ENCODE data around the gene PAPPA2. TPM values are rescaled to one million over a fixed set of nuclear protein-coding genes. Genes with fewer than 3 reads are reported as not detected.
A peak's percentile ranks its signal among the peaks of the same experiment; 100 is the strongest.

The PAPPA2 gene
- total and polyA plus RNA-seq, 12 donors: 0.06 to 1.3 (median 0.29) TPM

DNA sequence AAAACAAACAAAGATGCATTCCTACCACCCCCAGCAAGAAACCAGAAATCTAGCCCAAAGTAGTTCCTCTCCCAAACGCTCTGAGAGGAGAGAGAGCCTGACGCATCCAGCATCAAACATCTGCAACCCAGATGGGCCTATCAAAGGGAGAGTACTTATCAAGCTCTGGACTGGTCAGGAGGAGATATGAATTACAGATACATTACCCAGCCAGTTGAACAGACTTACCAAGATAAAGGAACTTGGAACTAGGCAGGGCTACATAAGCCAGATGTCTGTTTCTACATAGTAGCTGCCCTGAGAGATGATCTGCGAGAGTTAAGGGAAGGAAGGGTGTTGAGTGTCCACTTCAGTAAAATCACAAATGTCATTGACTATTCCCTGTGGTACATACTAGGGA, 138.4 kb downstream of the PAPPA2 start:
- Histone ChIP-seq H3K36me3 (no peaks in the 10 kb centered on the region), H3K9me3 (peaks cover 0 to 5% (median 0%) of the 10 kb centered on the region in 11 donors), H3K27me3 (no peaks in the 10 kb centered on the region), H3K4me3 (no peak overlapping the region), H3K27ac (no peak overlapping the region), H3K4me1 (peaks cover 0 to 9% (median 0%) of the 10 kb centered on the region in 9 donors)
- DNase-seq (no peak), ATAC-seq (peak in 2 of 8 donors; percentile 20 to 61)
- TF ChIP-seq, protein P1, sequence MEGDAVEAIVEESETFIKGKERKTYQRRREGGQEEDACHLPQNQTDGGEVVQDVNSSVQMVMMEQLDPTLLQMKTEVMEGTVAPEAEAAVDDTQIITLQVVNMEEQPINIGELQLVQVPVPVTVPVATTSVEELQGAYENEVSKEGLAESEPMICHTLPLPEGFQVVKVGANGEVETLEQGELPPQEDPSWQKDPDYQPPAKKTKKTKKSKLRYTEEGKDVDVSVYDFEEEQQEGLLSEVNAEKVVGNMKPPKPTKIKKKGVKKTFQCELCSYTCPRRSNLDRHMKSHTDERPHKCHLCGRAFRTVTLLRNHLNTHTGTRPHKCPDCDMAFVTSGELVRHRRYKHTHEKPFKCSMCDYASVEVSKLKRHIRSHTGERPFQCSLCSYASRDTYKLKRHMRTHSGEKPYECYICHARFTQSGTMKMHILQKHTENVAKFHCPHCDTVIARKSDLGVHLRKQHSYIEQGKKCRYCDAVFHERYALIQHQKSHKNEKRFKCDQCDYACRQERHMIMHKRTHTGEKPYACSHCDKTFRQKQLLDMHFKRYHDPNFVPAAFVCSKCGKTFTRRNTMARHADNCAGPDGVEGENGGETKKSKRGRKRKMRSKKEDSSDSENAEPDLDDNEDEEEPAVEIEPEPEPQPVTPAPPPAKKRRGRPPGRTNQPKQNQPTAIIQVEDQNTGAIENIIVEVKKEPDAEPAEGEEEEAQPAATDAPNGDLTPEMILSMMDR (IDR thresholded peaks at IDR 0.05): no peak
- 27 to 33% methylated on average over 3 of the region's 3 CpGs for WGBS, 2 donors
- intact Hi-C loops (cut with DNase I): loop anchor here in 1 of 10 donors (2.0 kb wide), 1 partner anchor 19 kb away; no protein-coding TSS in a partner anchor

DNA sequence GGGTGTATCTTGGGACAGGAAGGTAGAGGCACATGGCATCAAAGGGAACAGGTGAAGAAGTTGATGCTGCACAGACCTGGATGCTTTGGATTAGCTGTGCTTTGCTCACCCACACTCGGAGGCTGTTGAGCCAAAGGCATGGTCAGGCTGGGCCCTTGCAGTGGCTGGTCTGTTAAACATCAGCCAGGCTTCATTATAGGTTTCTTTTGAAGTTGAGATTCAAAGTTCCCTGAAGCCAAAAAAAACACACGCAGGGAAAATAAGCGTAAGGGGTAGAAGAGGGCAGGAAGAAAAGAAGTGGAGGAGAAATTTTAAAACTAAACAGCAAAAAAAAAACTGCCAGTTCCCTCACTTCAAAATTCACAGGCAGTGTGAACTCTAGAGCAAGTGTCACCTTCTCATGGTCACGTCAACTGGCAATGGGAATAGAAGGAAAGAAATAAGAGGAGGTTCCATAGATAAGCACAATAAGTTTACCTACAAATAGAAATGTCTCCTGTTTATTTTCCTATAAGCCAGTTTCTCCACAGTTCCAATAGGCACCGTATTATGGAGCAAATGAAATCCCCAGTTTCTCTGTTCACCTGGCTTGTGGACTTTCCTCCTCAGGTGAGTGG, 139.5 kb downstream of the PAPPA2 start:
- DNase-seq: no peak
- TF ChIP-seq, protein P1 (IDR thresholded peaks at IDR 0.05): no peak
- 55 to 59% methylated on average over 5 of the region's 5 CpGs for WGBS, 2 donors
- Histone ChIP-seq H3K27me3 (no peaks in the 10 kb centered on the region), H3K4me3 (no peak overlapping the region), H3K36me3 (no peaks in the 10 kb centered on the region), H3K27ac (no peak overlapping the region), H3K4me1 (peaks cover 0 to 9% (median 0%) of the 10 kb centered on the region in 9 donors), H3K9me3 (peaks cover 0 to 5% (median 0%) of the 10 kb centered on the region in 11 donors)
- intact Hi-C loops (cut with DNase I): no loop called here
- ATAC-seq: no peak

DNA sequence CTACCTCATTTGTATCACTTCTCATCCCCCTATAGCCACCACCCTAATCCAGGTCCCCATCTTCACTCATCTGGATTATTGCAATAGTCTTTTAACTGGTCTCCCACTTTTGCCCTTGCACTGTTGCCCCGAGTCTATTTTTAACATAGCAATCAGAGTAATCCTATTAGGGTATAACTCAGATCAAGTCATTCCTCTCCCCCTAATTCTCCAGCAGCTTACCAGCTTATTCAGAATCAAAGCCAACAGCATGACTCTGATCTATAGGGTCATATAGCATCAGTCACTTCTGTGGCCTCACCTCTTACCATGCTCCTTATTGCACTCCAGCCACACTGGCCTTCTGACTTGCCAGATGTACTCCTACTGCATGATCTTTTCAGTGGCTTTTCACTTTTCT, 140.7 kb downstream of the PAPPA2 start:
- Histone ChIP-seq H3K27me3 (no peaks in the 10 kb centered on the region), H3K36me3 (no peaks in the 10 kb centered on the region), H3K9me3 (peaks cover 0 to 5% (median 0%) of the 10 kb centered on the region in 11 donors), H3K4me3 (no peak overlapping the region), H3K27ac (no peak overlapping the region), H3K4me1 (peaks cover 0 to 9% (median 0%) of the 10 kb centered on the region in 9 donors)
- WGBS, 2 donors: 78 to 83% methylated on average over 1 of the region's 1 CpG
- DNase-seq: no peak
- ATAC-seq: no peak
- TF ChIP-seq, protein P1 (IDR thresholded peaks at IDR 0.05): no peak
- intact Hi-C loops (cut with DNase I): no loop called here

DNA sequence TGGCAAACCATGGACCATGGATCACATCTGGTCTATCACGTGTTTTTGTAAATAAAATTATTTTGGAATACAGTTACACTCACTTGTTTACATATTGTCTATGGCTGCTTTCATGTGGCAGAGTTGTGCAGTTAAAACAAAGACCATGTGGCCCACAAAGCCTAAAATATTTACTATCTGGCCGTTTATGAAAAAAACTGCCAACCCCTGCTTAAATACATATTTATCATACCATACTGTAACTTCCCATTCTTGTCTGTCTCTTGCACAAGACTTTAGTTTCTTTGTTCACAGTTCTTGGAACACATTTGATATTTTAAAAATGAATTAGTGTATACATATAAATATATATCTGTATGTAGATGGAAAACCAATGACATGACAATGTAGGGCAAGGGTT, 141.5 kb downstream of the PAPPA2 start:
- TF ChIP-seq, protein P1 (IDR thresholded peaks at IDR 0.05): no peak
- intact Hi-C loops (cut with DNase I): no loop called here
- Histone ChIP-seq H3K27me3 (no peaks in the 10 kb centered on the region), H3K27ac (no peak overlapping the region), H3K4me1 (peaks cover 0 to 9% (median 0%) of the 10 kb centered on the region in 9 donors), H3K9me3 (peaks cover 0 to 5% (median 0%) of the 10 kb centered on the region in 11 donors), H3K4me3 (no peak overlapping the region), H3K36me3 (no peaks in the 10 kb centered on the region)
- 66 to 76% methylated on average over 2 of the region's 2 CpGs for WGBS, 2 donors
- no peak for ATAC-seq
- DNase-seq: no peak
